ENCODE measurements around the gene TRMT61A. TPM values are rescaled to one million over a fixed set of nuclear protein-coding genes. Genes with fewer than 3 reads are reported as not detected.

TRMT61A gene
- total and polyA plus RNA-seq, 2 of the 4 experiments (the other 2 are of a cell fraction), result 5.7 to 16.2 TPM

DNA sequence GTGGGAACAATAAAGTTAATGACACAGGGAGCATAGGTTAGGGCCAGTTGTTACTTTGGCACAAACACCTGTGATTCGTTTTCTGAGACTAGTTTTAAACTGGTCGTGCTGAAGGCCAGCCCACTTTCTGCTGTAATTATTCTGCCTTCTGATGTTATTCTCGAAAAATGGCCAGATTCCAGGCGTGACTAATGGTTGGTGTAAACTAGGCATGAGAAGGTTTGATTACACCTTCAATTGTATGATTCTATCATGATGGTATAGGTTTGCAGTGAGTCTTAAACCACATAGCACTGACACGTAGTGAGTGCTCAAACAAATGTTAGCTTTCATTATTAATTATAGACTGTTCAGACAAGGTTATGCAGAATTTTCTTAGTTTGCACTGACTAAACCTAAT, 45.4 kb upstream of the TRMT61A start:
- ChIA-PET CTCF (interaction anchor here (0.5 kb wide), 1 partner anchor 185 kb away, joined by 5 read pairs; no protein-coding TSS in a partner anchor), POLR2A (ENCODE audit: unreplicated experiment) (no interaction called here)
- H3K4me3 ChIP-seq (ENCODE audit: insufficient read depth, low read depth, low read length), result peak overlapping the region; percentile 17; the same call in 1 of the 2 replicates
- H4K8ac ChIP-seq (ENCODE audit: low read depth in 2 of 2, low read length in 2 of 2), result no peak overlapping the region
- H2BK5ac ChIP-seq (ENCODE audit: low read depth, low read length, poor library complexity, severe bottlenecking), result peak overlapping the region; percentile 72
- peaks cover 28% of the 10 kb centered on the region for H3K36me3 ChIP-seq (ENCODE audit: control insufficient read depth, insufficient read depth, low read length)
- no peak overlapping the region for H3K4ac ChIP-seq (ENCODE audit: low read depth, low read length)
- H2AK9ac ChIP-seq (replicated peaks; ENCODE audit: low read depth, low read length, poor library complexity), result no peak overlapping the region
- no peak overlapping the region for H2AFZ ChIP-seq (replicated peaks; ENCODE audit: low read length, poor library complexity)
- H3K79me1 ChIP-seq (ENCODE audit: low read depth in 1 of 2, low read length in 2 of 2), result peaks cover 22 to 50% of the 10 kb centered on the region in 2 experiments
- H3K56ac ChIP-seq (ENCODE audit: extremely low read depth, insufficient read depth, low read length), result no peak overlapping the region
- in situ Hi-C loops (cut with MboI; ENCODE audit: low sequenced_read_pairs) (no loop called here), dilution Hi-C loops (cut with HindIII; ENCODE audit: low sequenced_read_pairs, unreplicated experiment) (no loop called here), intact Hi-C loops (cut with micrococcal nuclease) (no loop called here)
- H3K9me1 ChIP-seq (ENCODE audit: insufficient read depth, low read length), result peaks cover 9% of the 10 kb centered on the region; the same call in 1 of the 2 replicates
- TF ChIP-seq BHLHE40 (IDR thresholded peaks at IDR 0.05; ENCODE audit: low read depth, low read length), result peak; percentile 54
- peak; percentile 31; the same call in 1 of the 2 replicates for TF ChIP-seq CEBPB (IDR thresholded peaks at IDR 0.05; ENCODE audit: low read depth, low read length)
- TF ChIP-seq CTCF (conservative IDR thresholded peaks at IDR 0.05; ENCODE audit: low read depth, low read length), result no peak
- peak; percentile 76 for TF ChIP-seq FOS (IDR thresholded peaks at IDR 0.05; ENCODE audit: low read depth, low read length)
- TSS peak; percentile 5 for BruUV-seq (replicated peaks)
- no peak overlapping the region for H2BK120ac ChIP-seq (ENCODE audit: low read depth, low read length)
- no peak overlapping the region for H4K91ac ChIP-seq (ENCODE audit: insufficient read depth, low read depth, low read length)
- no peak overlapping the region for H3K27ac ChIP-seq (ENCODE audit: insufficient read depth, low read length)
- no peak overlapping the region for H4K5ac ChIP-seq (ENCODE audit: low read depth, low read length)
- no peak overlapping the region for H3K23ac ChIP-seq (ENCODE audit: low read depth, low read length)
- ATAC-seq (ENCODE audit: low read depth) (peak; percentile 87), DNase-seq (peak; percentile 98)
- H3K4me1 ChIP-seq (ENCODE audit: control insufficient read depth, insufficient read depth, low read length), result peaks cover 5% of the 10 kb centered on the region
- H3K9me3 ChIP-seq (ENCODE audit: control insufficient read depth, insufficient read depth, low read length), result no peaks in the 10 kb centered on the region
- no peak overlapping the region for H2AK5ac ChIP-seq (ENCODE audit: low read depth, low read length)
- H3K9ac ChIP-seq (ENCODE audit: low read depth, low read length), result no peak overlapping the region
- WGBS, 2 experiments (ENCODE audit: extremely low coverage in 2 of 2, insufficient read length in 1 of 2), result 0% methylated on average over 1 of the region's 5 CpGs; no CpG with 5 or more reads in 1 of the 2 experiments
- no peak overlapping the region for H2BK15ac ChIP-seq (ENCODE audit: low read depth, low read length)
- no peak overlapping the region for H3K18ac ChIP-seq (ENCODE audit: low read depth, low read length)
- H2BK20ac ChIP-seq (ENCODE audit: low read depth, low read length), result no peak overlapping the region
- peak overlapping the region; percentile 76; the same call in 1 of the 2 replicates for H3K4me2 ChIP-seq (ENCODE audit: low read depth, low read length)
- no peaks in the 10 kb centered on the region for H3K27me3 ChIP-seq (ENCODE audit: control insufficient read depth, insufficient read depth, low read length)
- H4K20me1 ChIP-seq (ENCODE audit: insufficient read depth, low read length), result peaks cover 20% of the 10 kb centered on the region
- H3K14ac ChIP-seq (replicated peaks; ENCODE audit: low read depth, low read length), result no peak overlapping the region
